Pancreas (tissue), 10 donors: ENCODE measurements around the gene DGKG. TPM values are rescaled to one million over a fixed set of nuclear protein-coding genes. Genes with fewer than 3 reads are reported as not detected.

ENCODE experiments used
- ATAC-seq, 4 donors: fragments of 200-7000 bp; cut with Tn5 transposase; one replicate each; pipeline versions ENCODE4 v1.8.0 to v1.9.1; 2020; ENCODE audit warnings: mild to moderate bottlenecking in 4 of 4, moderate library complexity in 4 of 4
- DNase-seq, 6 donors: peaks; one replicate each; pipeline ENCODE4 v3.0.0-alpha.2; 2020
- FAIRE-seq: peaks from 2 replicates; lab custom pipeline; 2012; peaks lifted over from hg19 to GRCh38; lab: Jason Lieb, UNC
- H3K27ac ChIP-seq, 4 donors: fragments of 200-600 bp; sonication (generic); 1 replicate in 3 of 4; 2 replicates in 1 of 4; pipeline versions ENCODE4 v1.5.0 to v1.8.0; 2020
- H3K27me3 ChIP-seq, 4 donors: fragments of 200-600 bp; one replicate each; pipeline ENCODE4 v1.8.0; 2021
- H3K36me3 ChIP-seq, 3 donors: fragments of 200-600 bp; sonication (generic) in 1 of 3; one replicate each; pipeline versions ENCODE4 v1.5.0 to v1.8.0; 2020 to 2021
- H3K4me1 ChIP-seq, 3 donors: fragments of 200-600 bp; one replicate each; pipeline ENCODE4 v1.8.0; 2021
- H3K4me3 ChIP-seq, 4 donors: fragments of 200-600 bp; sonication (generic) in 2 of 4; one replicate each; pipeline versions ENCODE4 v1.5.0 to v1.8.0; 2020 to 2021
- H3K9me3 ChIP-seq, 4 donors: fragments of 200-600 bp; one replicate each; pipeline ENCODE4 v1.8.0; 2021
- WGBS, 2 donors: extraction: QIAGEN DNeasy Blood & Tissue Kit; methylation state at CpG; one replicate each; pipeline ENCODE4 v1.1.7; 2013; 5-methylcytosine and 5-hydroxymethylcytosine counted together
- intact Hi-C, 3 donors: fragments of 100-400 bp; cut with DNase I; formaldehyde crosslinking; loops; one replicate each; pipeline versions ENCODE4 v1.11.1 to v1.14.2; 2022
- polyA plus RNA-seq, 2 donors: library from polyadenylated mRNA; stranded (reverse); fragments of 200-250 nt; gene quantifications; one replicate each; pipeline ENCODE4 v1.2.3, GENCODE V29; 2013
- total RNA-seq, 6 donors: library from RNA; stranded (reverse); fragmentation: NEBNext Ultra II Directional in 4 of 6; extraction: Animal tissue kit (Norgen Biotek cat#: 25700) in 4 of 6; gene quantifications; one replicate each; pipeline versions ENCODE4 v1.2.1 to v1.2.4, GENCODE V29; 2021 to 2023
- TF ChIP-seq, protein P1 (sequence below), 4 donors: fragments of 200-600 bp; sonication (generic) in 3 of 4; IDR thresholded peaks; one replicate each; pipeline versions ENCODE4 v1.5.0 to v1.8.0; 2021; ENCODE audit warnings: antibody characterized with exemption in 4 of 4
- donor health status: healthy with polysubstance abuse.
- donor health status: DM: no; HTN: no; CAD: no; lungs with moderate emphysema.
- donor health status: DM: no; HTN: no; CAD: no.
- donor health status: control.
- donor health status: control.
- donor health status: Bipolar disorder and iron deficiency.
- donor health status: DM: yes; HTN: yes; CAD: no.
- donor health status: DM: no; HTN: no; CAD: no.
- donor health status: DM: no; HTN: no; CAD: no.
- donor health status: DM: yes; HTN: yes; CAD: no.

Gene DGKG
- total and polyA plus RNA-seq, 8 donors = 0.16 to 2.0 (median 0.88) TPM

DNA sequence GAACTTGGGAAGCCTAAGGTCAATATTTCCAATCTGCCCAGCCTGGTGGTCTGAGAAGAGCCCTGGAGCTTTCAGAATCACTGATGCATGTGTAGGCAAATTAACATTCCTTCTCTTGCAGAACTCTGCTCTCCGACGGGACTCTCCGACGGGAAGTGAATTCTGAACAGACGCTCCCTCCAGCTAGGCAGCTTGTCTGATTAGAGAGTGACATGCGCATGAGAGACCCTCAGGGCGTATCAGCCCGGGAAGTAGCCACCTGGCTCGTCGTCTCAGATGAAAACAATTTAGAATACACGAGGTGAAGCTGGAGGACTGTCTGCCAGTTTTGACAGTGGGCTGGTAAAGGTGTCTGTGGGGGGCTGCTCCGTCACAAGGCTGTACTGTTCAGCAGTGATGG is 103.1 kb downstream of the DGKG start:
- H3K36me3 ChIP-seq = no peaks in the 10 kb centered on the region
- H3K27me3 ChIP-seq = no peaks in the 10 kb centered on the region
- WGBS, 2 donors = 45 to 51% methylated on average over 12 of the region's 12 CpGs
- no peak for FAIRE-seq
- no peaks in the 10 kb centered on the region for H3K9me3 ChIP-seq
- no peak for DNase-seq
- H3K4me1 ChIP-seq = peaks cover 0 to 4% (median 0%) of the 10 kb centered on the region in 3 donors
- intact Hi-C loops = no loop called here
- H3K4me3 ChIP-seq = no peak overlapping the region
- TF ChIP-seq, protein P1, sequence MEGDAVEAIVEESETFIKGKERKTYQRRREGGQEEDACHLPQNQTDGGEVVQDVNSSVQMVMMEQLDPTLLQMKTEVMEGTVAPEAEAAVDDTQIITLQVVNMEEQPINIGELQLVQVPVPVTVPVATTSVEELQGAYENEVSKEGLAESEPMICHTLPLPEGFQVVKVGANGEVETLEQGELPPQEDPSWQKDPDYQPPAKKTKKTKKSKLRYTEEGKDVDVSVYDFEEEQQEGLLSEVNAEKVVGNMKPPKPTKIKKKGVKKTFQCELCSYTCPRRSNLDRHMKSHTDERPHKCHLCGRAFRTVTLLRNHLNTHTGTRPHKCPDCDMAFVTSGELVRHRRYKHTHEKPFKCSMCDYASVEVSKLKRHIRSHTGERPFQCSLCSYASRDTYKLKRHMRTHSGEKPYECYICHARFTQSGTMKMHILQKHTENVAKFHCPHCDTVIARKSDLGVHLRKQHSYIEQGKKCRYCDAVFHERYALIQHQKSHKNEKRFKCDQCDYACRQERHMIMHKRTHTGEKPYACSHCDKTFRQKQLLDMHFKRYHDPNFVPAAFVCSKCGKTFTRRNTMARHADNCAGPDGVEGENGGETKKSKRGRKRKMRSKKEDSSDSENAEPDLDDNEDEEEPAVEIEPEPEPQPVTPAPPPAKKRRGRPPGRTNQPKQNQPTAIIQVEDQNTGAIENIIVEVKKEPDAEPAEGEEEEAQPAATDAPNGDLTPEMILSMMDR (IDR thresholded peaks at IDR 0.05) = no peak
- no peak overlapping the region for H3K27ac ChIP-seq
- ATAC-seq = no peak

DNA sequence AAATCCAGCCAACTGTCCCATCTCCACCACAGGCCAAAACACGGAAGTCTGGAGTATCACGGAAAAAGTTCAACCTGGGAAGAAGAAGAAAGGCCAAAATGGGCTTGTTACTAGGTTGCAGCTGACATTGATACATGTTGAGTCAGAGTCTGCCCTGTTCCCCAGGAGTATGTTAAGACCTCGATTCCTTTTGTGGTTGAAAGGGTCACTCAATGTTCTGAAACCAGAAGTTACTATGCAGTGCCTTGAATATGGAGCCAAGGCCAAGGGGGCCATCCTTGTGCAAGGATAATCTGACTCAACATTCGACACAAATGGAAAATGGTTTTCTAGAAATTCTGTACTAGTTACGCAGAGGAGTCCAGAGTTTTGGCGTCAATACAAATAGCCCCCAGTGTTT is 104.2 kb downstream of the DGKG start:
- DNase-seq (no peak), ATAC-seq (no peak), FAIRE-seq (no peak)
- no peaks in the 10 kb centered on the region for H3K27me3 ChIP-seq
- no peaks in the 10 kb centered on the region for H3K9me3 ChIP-seq
- intact Hi-C loops = no loop called here
- peaks cover 0 to 4% (median 0%) of the 10 kb centered on the region in 3 donors for H3K4me1 ChIP-seq
- TF ChIP-seq, protein P1 (IDR thresholded peaks at IDR 0.05) = no peak
- 65 to 79% methylated on average over 6 of the region's 6 CpGs for WGBS, 2 donors
- no peak overlapping the region for H3K4me3 ChIP-seq
- H3K36me3 ChIP-seq = no peaks in the 10 kb centered on the region
- no peak overlapping the region for H3K27ac ChIP-seq

DNA sequence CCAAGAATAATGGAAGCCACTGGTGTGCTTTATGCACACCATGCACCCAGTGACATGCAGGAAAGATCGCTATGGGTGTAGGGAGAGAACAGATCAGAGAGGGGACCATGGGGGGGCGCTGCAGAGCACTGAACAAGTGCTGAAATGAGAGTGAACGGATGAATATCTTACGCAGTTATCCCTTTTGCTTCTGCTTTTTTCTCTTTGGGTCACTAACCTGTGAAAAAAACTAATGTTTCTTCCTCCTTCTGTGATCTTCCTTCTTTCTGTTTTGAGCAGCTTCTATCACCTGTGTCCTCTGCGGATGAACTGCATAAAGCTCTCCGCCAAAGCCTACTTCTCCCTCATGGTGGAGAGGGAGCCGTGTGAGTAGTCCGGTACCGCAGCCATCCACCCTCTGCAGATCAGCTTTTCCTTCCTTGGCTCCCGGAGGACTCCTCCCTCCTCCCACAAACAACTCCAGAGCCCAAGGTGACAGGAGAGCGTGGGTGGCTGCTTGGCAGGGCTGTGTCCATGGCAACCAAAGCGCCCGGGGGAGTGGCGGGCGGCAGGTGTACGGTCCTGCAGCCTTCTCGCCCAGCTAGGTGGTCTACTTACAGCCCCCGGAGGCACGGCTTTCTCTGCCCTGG is 106.2 kb downstream of the DGKG start:
- Histone ChIP-seq H3K36me3 (no peaks in the 10 kb centered on the region), H3K27ac (no peak overlapping the region), H3K4me3 (no peak overlapping the region), H3K9me3 (no peaks in the 10 kb centered on the region), H3K4me1 (peaks cover 0 to 4% (median 0%) of the 10 kb centered on the region in 3 donors), H3K27me3 (no peaks in the 10 kb centered on the region)
- intact Hi-C loops = no loop called here
- TF ChIP-seq, protein P1 (IDR thresholded peaks at IDR 0.05) = no peak
- ATAC-seq = peak; percentile 53 to 73 (median 64)
- no peak for FAIRE-seq
- peak; percentile 50 to 73 (median 68) for DNase-seq
- 24 to 30% methylated on average over 19 of the region's 19 CpGs for WGBS, 2 donors

DNA sequence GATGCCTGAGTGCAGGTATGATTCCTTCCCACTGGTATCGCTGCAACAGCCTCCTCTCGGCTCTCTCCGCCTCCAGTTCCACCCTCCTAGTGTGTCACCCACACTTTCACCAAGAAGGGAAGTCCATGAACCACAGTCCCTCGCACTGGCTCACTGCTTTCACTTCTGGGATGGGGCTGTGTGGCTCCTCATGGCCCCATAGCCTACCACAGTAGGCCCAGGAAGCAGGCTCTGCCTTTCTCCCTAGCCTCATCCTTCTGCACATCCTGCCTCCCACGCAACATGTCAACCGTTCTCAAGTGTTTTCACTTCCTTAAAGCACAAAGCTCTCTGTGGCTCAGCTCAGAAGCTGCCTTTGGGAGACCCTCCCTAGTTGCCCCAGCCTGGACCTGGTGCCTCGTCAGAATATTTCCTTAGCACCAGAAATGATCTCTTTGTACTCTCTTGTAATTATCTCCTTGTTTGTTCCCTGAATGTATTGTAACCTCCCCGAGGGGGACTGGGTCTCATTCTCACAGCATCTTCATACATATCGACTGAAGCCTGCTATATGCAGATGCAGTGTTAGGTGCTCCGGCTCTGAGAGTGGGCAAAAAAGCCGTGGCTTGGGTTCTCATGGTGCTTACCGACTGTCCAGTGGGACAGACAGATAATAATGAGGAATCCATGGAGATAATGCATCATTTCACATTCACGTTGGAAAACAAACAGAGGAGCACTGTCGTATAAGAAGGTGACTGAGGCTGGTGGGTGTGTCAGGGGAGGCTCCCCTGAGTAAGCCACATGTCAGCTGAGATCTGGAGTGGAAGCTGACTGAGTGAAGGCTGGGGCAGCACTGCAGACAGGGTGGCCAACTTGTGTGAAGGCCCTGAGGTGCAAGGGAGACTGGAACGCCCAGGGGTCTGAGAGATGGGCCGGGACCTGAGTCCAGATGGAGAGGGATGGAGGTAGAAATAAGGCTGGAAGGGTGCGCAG is 107.1 kb downstream of the DGKG start:
- Histone ChIP-seq H3K36me3 (no peaks in the 10 kb centered on the region), H3K27me3 (no peaks in the 10 kb centered on the region), H3K9me3 (no peaks in the 10 kb centered on the region), H3K4me3 (no peak overlapping the region), H3K4me1 (peaks cover 0 to 4% (median 0%) of the 10 kb centered on the region in 3 donors), H3K27ac (no peak overlapping the region)
- FAIRE-seq (no peak), DNase-seq (no peak), ATAC-seq (peak in 2 of 4 donors; percentile 13 to 56)
- 78 to 81% methylated on average over 17 of the region's 17 CpGs for WGBS, 2 donors
- TF ChIP-seq, protein P1 (IDR thresholded peaks at IDR 0.05) = no peak
- intact Hi-C loops = no loop called here
